Coronary artery (tissue), 2 donors: Measurements from ENCODE around the gene SPRED2.

Source experiments
- DNase-seq: peaks from one replicate; pipeline ENCODE4 v3.0.0-alpha.2; 2017; ENCODE audit warnings: low spot score
- H3K27ac ChIP-seq, 2 donors: fragments of 200-600 bp; sonication (generic); one replicate each; pipeline ENCODE4 v1.5.1; 2016 to 2019
- H3K4me3 ChIP-seq: fragments of 200-600 bp; sonication (generic); 2 replicates; pipeline ENCODE4 v1.5.1; 2016; ENCODE audit warnings: mild to moderate bottlenecking, moderate library complexity
- CTCF ChIP-seq: fragments of 200-600 bp; sonication (generic); IDR thresholded peaks from one replicate; pipeline ENCODE4 v1.5.1; 2019; ENCODE audit warnings: antibody characterized with exemption

The SPRED2 gene

DNA sequence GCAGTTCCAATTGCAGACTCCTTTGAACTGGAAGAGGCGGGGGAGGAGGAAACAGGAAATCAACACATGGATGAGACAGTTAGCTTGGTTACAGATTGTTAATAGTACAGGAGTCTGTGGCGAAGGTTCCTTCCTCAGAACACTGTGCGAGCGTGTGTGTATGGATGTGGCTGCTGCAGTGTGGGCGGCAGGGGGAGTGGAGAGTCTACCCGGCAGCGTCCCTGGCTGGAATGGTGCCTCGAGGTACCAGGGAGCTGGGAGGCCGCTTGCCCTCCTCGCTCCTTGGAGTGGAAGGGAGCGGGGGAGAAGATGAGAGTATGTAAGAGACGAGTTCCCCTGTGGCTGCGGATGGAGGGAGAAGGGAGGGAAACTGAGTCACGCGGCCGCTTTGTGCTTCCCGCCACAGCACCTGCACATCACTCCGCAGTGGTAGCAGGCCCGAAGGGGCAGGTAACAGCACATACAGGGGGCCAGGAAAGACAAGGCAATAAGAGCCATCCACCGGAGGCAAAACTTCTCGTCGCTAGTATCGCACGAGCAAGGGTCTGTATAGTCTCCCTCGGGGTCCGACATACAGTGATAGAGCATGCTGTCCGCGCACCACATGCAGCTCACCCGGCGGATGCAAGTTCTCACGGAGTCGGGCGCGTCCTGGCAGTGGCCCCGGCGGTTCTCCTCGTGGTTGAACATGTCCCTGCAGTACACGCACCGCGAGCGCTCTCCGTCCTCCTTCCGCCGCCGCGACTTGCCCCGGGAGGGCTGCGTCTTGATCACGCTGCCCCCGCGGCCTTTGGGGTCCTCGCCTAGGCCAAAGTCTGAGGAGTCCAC, 119.1 kb downstream of the SPRED2 start:
- DNase-seq: no peak
- TF ChIP-seq CTCF: no peak
- Histone ChIP-seq H3K4me3 (no peak overlapping the region), H3K27ac (no peak overlapping the region)

- Histone ChIP-seq H3K4me3 (no peak overlapping the region), H3K27ac (no peak overlapping the region)
- no peak for TF ChIP-seq CTCF
- no peak for DNase-seq
These were observed 120.8 kb downstream of the SPRED2 start for GRCh38 chr2:65311596-65311995.

DNA sequence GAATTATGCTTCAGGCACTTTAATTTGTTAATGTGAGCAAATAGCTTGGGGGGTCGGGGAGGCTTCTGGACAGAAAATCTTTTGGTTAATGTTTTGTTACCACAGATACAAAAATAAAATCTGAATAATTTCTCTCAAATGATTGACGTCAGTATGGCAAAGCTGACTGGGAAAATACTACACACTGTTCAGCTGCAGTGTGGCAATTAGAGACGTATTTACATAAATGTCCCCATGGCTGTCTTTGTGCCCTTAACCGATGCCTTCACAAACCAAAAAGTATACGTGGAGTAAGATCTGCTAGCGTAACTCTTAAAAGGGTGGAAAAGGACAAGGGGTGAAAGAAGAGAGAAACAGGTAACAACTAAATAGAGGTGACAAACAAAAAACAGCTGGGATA, 121.3 kb downstream of the SPRED2 start:
- no peak for DNase-seq
- Histone ChIP-seq H3K27ac (peak overlapping the region; percentile 18 to 20), H3K4me3 (no peak overlapping the region)
- no peak for TF ChIP-seq CTCF

DNA sequence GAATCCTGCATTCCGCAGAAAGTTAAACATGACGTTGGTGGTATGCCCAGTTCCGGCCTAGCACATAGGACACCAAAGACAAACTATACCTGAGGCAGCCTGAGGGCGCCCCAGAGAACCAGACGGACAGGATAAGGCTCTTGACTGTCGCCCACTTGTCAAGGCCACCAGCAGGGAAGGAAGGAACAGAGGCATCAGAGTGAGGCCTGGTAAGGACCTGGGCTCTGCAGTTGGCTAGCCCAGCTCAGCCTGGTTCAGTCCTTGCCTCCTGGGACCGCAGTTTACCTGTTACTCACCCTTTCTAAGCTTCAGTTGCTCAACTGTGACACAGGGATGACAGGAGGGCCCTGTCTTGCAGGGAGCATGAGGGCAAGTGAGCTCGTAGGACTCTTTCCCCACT, 122.7 kb downstream of the SPRED2 start:
- H3K4me3 ChIP-seq: no peak overlapping the region
- no peak for TF ChIP-seq CTCF
- H3K27ac ChIP-seq: peak overlapping the region in 1 of 2 donors; percentile 62
- no peak for DNase-seq

GRCh38 chr2:65305934-65306333, 126.5 kb downstream of the SPRED2 start:
- no peak for DNase-seq
- Histone ChIP-seq H3K27ac (no peak overlapping the region), H3K4me3 (no peak overlapping the region)
- TF ChIP-seq CTCF: no peak

- H3K27ac ChIP-seq: peak overlapping the region; percentile 59 to 89
These were observed 131.4 kb downstream of the SPRED2 start for GRCh38 chr2:65300761-65301711.

More at GRCh38 chr2:65300761-65301711, 131.4 kb downstream of the SPRED2 start:
- no peak for TF ChIP-seq CTCF
- peak overlapping the region; percentile 51 for H3K4me3 ChIP-seq
- peak; percentile 78 for DNase-seq
